ENCODE measurements around the gene ZKSCAN7.

- TF ChIP-seq CREB5 (CRISPR knock-in tag; IDR thresholded peaks at IDR 0.05; ENCODE audit: low read depth) = no peak
- no peak for TF ChIP-seq ARNTL (CRISPR knock-in tag; IDR thresholded peaks at IDR 0.05; ENCODE audit: borderline replicate concordance, low read depth)
- no peak for TF ChIP-seq ZFP3 (CRISPR knock-in tag; IDR thresholded peaks at IDR 0.05)
- no peak for TF ChIP-seq ZFP30 (CRISPR knock-in tag; IDR thresholded peaks at IDR 0.05)
- no peak for TF ChIP-seq CSRNP3 (CRISPR knock-in tag; IDR thresholded peaks at IDR 0.05)
- no peak for TF ChIP-seq RARB (CRISPR knock-in tag; IDR thresholded peaks at IDR 0.05)
Observed at GRCh38 chr3:44601749-44602148, 46.8 kb downstream of the ZKSCAN7 start.

Data from SK-N-SH treated with all-trans-retinoic acid at 6 μM for 48 hours (cell line).